GM18517 (cell line): ENCODE measurements around the gene SLC26A11.
"Not testable (repeated sequence)": the region's sequence is repeated elsewhere in the genome, so short reads cannot be mapped to it uniquely, and the experiment has no call there.

ENCODE experiments used
- ATAC-seq: cut with Tn5 transposase; IDR thresholded peaks from one replicate; pipeline ENCODE4 v1.9.1; 2021; ENCODE audit warnings: mild to moderate bottlenecking, moderate library complexity; ENCODE audit not compliant: unreplicated experiment

SLC26A11 gene

DNA sequence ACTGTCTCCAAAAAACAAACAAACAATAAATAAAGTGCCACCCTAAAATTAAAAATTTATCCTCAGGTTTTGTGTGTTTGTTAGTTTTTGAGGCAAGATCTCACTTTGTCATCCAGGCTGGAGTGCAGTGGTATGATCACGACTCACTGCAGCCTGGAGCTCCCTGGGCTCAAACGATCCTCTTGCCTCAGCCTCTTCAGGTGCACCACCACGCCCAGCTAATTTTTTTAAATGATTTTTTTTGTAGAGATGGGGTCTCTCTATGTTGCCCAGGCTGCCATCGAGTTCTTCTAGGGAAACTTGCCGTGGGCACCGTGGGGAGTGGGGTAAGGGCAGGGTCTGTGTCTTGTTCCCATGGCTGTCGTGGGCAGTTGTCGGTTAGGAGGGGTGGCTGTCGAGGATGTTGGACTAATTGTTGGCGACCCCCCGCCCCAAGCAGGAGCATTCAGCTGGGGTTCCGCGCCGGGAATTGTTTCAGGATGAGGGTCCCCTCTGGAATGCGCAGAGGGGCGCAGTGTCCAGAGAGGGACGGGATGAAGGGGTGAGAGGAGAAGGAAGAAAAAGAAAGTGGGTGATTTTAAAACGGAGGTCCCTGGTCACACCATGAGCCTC, 39.3 kb downstream of the SLC26A11 start:
- no peak for ATAC-seq

DNA sequence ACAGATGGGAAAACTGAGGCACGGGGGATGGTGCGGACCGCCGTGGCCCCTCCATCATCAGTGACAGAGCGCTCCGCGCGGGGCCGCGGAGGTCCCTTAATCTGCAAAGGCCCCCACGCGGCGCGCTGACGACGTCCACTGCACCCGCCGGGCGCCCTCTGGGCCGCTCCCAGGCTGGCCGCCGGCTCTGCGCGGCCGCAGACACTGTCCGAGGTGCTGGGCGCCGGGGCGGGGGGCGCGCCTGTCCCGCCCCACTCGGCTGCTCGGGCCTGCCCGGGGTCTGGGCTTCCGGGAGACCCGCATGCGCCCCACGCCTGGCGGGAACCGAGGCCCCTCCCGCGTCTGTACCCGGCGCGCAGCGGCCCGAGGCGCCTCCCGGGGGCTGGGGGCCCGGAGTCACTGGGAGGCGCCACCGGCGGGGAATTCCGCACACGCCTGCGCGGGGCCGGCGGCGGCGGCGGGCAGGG, 39.9 kb downstream of the SLC26A11 start:
- no peak for ATAC-seq

- ATAC-seq, result peak; percentile 29
These were observed 40.5 kb downstream of the SLC26A11 start, which contains the start of gene RNF213 for GRCh38 chr17:80260791-80261158. Gene RNF213, plus strand, starts transcription at chr17:80260852. Its CDS starts 2,830 bp downstream, at chr17:80263682.

DNA sequence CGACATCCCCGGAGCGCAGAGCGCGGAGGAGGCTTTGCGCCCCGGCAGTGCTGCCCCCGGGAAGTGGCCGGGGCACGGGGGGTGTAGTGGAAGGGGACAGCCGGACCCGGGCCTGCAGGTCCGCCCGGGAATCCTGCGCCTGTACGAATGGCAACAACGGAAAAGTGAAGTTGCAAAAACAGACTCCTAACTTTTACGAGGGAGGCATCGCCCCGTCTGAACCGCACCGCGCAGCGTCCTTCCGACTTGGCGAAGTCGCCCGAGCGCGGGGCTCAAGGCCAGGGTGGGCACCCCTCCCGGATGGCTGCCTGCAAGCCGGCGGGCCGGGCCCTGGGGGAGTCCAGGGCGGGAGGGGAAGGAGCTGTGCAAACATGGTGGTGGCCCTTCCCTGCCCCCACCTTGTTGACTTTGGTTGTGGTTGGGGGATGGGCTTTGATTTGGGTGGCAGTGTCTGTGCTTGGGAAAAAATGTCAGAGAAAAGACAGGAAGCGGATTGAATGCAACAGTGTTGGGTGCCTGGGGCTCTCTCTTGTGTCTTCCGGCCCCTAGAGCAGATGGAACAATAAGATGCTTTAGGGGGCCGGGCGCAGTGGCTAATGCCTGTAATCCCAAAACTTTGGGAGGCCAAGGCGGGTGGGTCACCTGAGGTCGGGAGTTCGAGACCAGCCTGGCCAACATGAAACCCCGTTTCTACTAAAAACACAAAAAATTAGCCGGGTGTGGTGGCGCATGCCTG, 41.1 kb downstream of the SLC26A11 start:
- ATAC-seq, result peak; percentile 4

GRCh38 chr17:80261895-80262279, 41.7 kb downstream of the SLC26A11 start:
- no peak for ATAC-seq

DNA sequence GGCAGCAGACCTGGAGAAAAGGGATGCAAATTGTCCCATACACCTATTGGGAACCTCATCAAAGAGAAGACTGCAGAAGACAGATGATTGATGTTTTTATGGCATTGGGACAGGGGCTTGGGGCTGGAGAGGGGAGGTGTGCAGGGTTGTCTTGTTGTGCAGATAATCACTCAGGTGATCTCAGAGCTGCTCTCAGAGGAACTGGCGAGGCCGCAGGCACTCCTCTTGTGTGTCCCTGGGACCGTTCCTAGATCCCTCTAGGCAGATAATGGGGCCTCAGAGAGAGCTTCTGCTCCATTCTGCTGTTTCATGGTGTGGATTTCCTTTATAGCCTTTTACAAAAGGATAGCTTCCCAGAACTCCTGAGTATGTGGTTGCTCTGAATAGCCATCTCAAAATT, 42.1 kb downstream of the SLC26A11 start:
- ATAC-seq, result no peak

GRCh38 chr17:80262775-80263244, 42.6 kb downstream of the SLC26A11 start:
- no peak for ATAC-seq

- ATAC-seq, result no peak
These were observed 43.3 kb downstream of the SLC26A11 start for GRCh38 chr17:80263253-80264204.

DNA sequence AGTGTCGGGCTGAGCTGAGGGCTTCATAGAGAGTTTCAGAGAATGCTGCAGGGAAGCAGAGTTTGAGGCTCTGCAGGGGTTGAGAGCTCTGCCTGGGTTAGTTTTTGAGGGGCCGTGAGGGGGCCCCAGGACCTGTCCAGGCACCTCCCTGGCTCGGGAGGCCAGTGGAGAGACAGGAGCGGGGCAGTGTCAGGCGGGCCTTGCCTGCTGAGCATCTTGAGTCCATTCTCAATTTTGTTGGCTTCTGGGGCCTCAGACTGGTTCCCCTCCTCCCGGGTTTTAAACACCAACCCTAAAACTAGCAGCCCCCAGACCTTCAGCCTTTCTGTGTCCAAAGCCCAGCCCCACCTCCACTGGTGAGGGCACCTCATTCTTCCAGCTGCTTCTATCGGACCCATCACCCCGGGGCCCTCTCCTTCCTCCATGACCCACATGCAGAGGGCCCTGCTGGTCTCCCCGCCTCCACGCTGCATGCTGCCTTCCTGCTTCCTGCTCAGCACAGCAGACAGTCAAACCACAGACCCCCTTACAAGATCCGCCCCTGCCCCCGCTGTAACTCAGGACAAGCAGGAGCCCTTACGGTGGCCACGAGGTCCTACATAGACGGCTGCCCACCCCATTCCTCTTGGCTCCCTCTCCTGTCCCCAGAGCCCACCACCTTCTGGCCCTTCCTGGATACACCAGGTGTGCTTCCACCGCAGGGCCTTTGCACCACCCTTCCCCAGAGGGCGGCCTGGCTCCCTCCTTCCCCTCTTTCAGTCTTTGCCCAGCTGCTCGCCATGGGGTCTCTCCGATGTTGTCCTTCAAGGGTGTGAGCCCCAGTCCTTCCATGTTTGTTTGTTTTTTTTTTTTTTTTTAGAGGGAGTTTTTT, 44.2 kb downstream of the SLC26A11 start:
- ATAC-seq, result no peak

DNA sequence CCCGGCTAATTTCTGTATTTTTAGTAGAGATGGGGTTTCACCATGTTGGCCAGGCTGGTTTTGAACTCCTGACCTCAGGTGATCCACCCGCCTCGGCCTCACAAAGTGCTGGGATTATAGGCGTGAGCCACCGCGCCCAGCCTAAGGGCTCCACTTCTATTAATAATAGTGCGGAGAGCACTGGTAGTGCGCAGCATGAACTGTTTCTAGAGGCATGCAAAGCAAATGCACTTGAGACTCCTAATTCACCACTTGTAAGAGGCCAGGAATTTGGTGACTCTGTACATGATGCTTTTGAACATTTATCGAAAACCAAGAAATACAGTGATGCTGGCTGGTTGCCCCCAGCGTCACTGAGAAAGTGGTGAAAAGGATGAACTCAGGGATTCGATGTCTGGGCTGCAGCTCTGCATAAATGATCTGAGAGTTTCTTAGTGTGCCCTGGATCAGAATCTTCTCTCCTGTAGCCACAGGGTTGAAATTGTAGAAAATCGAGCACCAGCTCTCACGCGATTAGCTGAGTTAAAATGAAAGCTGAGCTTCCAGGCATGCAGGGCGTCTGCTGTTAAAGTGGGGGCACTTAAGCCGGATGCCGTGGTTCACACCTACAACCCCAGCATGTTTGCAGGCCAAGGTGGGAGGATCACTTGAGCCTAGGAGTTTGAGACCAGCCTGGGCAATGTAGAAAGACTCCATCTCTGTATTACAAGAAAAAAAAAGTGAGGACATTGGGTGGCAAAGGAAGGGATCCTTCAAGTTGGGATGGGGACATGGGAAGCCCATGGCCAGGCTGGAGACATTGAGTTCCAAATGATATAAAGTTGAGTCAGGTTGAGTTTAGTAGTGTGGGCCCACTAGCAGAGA, 45.2 kb downstream of the SLC26A11 start:
- no peak for ATAC-seq

DNA sequence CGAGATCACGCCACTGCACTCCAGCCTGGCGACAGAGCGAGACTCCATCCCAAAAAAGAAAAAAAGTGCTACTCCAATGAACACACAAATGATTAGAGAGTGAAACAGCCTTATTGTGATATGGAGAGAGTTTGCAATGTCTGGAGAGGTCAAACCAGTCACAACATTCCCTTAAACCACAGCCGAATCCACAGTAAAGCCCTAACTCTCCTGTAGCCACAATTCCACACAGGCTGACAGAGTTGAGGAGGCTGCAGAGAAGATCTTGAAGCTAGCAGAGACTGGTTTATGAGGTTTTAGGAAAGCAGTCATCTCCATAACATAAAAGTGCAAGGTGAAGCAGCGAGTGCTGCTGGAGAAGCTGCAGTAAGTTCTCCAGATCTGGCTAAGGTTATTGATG, 47.2 kb downstream of the SLC26A11 start:
- ATAC-seq, result no peak

DNA sequence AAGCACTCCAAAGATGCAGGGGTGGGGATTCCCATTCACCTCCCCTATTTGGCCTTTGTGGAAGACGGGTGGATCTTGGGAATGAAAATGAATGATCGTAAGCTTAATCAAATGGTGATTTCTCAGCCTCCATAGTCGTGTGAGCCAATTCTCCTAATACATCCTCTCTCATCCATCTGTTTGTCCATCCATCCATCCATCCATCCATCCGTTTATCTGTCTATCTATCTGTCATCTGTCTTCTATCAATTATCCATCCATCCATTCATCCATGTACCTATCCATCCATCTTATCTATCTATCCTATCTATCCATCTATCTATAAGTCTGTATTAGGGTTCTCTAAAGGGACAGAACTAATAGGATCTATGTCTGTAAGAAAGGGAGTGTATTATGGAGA, 48.2 kb downstream of the SLC26A11 start:
- ATAC-seq, result no peak

GRCh38 chr17:80269405-80269807, 49.2 kb downstream of the SLC26A11 start:
- no peak for ATAC-seq

GRCh38 chr17:80270104-80270503, 49.9 kb downstream of the SLC26A11 start:
- ATAC-seq, result no peak

DNA sequence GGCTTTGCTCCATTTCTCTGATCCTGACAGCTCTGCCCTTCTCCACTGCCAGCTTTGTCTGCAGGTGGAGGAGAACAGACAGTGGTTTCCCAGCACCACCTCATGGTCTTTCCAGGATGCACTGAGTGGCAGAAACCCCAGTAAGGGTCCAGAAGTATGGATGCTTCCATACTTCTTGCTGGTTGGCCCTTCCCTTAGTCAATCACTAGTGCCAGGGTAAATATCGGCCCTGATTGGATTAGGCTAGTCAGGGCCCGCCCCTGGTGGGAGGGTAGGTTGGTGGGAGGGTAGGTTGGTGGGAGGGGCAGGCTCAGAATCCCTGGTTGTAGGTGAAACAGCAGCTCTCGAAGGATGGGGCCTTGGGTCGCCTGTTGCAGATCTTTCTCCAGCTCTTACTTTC, 50.6 kb downstream of the SLC26A11 start:
- no peak for ATAC-seq

GRCh38 chr17:80272366-80272765, 52.1 kb downstream of the SLC26A11 start:
- no peak for ATAC-seq

DNA sequence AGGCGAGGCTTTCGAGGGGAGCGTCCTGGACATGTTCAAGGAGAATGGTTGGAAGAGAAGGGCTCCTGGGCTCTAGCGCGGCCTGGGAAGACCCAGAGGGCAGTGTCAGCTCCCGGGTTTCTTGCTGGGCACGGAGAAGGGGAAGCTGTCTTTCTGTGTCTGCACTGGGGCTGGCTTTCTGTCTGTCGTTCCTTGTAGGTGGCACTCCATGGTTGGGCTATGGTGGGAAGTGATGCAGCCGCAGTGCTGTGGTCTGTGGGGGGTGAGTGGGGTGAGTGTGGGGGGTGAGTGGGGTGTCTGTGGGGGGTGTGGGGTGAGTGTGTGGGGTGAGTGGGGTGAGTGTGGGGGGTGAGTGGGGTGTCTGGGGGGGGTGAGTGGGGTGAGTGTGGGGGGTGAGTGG, 54.1 kb downstream of the SLC26A11 start:
- ATAC-seq, result no peak

DNA sequence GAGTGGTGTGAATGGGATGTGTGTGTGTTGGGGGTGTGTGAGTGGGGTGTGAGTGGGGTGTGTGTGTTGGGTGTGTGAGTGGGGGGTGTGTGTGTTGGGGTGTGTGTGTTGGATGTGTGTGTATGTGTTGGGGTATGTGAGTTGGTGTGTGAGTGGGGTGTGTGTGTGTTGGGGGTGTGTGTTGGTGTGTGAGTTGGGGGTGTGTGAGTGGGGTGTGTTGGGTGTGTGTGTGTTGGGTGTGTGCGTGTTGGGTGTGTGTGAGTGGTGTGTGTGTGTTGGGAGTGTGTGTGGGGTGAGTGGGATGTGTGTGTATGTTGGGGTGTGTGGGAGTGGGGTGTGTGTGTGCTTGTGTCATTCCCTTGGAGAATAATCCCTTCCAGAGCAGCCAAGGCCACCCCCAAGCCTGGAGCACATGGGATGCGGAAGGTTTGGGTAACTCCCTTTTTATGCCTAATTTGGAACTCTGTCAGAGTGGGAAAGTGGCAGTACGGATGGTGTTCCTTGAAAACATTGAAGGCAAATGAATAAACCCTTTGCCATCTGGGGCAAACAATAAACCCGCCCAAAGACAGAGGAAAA, 54.7 kb downstream of the SLC26A11 start:
- ATAC-seq, result no peak

DNA sequence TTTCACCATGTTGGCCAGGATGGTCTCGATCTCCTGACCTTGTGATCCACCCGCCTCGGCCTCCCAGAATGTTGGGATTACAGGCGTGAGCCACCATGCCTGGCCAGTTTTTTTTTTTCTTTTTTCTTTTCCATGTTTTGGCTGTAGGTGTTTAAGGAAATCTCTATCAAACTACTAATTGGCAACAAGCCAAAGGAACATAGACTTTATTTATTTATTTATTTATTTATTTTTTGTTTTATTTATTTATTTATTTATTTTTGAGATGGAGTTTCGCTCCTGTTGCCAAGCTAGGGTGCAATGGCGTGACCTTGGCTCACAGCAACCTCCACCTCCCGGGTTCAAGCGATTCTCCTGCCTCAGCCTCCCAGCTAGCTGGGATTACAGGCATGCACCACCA, 55.6 kb downstream of the SLC26A11 start:
- ATAC-seq, result not testable (repeated sequence)
